IPS DF 4.7 (cell line): ENCODE measurements around the gene AFF2.

ENCODE experiments used
- DNase-seq: peaks from one replicate; pipeline ENCODE4 v3.0.0-alpha.2; 2013; ENCODE audit warnings: low spot score; ENCODE audit errors: extremely low read depth

The AFF2 gene

GRCh38 chrX:148500423-148501385 lies at the start of gene AFF2:
Gene AFF2 (plus strand): TSS chrX:148500617. CDS start chrX:148501098, 481 bp downstream.
- no peak for DNase-seq

GRCh38 chrX:148457279-148457678 lies 43.1 kb upstream of the AFF2 start:
- DNase-seq: no peak

DNA sequence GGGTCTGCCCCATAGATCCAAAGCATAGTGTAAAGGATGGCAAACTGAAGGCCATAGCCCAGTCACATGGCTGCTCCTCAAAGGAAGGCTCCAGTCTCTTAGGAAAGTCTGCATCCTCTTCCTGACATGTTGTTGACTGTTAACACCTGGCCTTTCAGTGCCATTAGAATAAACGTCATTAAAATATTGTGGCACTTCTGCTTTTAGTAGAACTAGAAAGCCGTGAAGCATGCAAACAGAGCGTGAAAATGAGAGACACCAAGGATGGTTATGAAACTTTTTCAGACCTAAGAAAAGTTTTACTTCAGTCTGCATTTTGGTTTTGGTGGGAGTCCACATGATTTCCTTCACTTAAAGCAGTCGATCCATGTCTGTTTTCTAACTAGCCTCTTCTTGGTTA lies 41.1 kb upstream of the AFF2 start:
- DNase-seq: no peak

GRCh38 chrX:148466292-148466691 lies 34.1 kb upstream of the AFF2 start:
- DNase-seq: no peak

DNA sequence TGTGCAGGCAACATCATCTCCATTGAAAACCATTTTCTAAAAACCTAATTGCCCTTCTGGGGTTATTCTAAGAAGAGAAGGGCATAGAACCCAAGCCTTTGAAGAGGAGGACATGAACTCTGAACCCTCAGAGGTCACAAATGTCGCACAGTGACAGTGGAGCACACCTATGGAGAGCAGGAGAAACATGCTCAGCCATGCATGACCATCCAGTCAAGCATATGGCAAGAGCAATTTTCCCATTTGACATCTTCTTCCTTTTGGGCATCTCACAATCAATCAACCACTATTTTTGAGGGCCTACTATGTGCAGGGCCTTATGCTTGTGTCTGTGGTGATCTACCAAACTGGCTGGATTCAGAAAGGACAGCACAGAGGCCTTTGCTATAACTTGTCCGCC lies 30.1 kb upstream of the AFF2 start:
- DNase-seq: no peak

DNA sequence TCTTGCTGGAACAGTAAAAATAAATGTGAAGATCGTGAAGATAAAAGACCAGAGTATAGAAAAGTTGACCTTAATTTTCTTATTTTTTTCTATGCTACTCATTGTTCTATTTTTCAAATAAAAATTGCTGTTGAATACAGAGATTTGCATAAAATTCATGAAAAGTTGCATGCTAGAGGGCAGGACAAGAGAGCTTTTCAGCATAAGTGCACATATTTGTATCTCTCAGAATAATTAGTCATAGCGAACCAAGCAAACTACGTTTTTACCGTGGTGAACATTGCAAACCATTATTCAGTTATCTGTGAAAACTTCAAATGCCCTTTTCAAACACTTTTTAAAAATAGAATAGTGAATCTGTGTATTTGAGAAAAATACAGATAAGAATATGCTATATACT lies 26.4 kb upstream of the AFF2 start:
- no peak for DNase-seq

DNA sequence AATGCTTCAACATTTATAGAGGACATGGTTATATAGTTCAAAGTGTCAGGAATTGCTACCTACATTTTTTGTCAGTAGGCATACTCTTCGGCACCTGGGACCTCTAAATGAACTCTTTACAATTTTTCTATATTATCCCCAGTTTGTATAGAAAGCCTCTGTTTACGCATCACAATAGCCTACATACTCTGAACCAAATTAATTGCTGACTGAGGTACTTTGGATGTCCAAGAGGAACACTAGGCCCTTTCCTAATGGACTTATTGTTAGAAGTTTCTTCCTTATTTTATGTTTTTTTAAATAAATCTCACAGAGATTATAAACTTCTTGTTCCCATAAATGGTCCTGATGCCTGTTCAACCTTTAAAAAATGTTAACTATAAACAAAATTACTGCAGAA lies 8.4 kb upstream of the AFF2 start:
- DNase-seq: no peak

- DNase-seq: no peak
Measured at GRCh38 chrX:148495176-148495575, 5.2 kb upstream of the AFF2 start.

GRCh38 chrX:148498067-148498466 lies 2.4 kb upstream of the AFF2 start:
- no peak for DNase-seq

DNA sequence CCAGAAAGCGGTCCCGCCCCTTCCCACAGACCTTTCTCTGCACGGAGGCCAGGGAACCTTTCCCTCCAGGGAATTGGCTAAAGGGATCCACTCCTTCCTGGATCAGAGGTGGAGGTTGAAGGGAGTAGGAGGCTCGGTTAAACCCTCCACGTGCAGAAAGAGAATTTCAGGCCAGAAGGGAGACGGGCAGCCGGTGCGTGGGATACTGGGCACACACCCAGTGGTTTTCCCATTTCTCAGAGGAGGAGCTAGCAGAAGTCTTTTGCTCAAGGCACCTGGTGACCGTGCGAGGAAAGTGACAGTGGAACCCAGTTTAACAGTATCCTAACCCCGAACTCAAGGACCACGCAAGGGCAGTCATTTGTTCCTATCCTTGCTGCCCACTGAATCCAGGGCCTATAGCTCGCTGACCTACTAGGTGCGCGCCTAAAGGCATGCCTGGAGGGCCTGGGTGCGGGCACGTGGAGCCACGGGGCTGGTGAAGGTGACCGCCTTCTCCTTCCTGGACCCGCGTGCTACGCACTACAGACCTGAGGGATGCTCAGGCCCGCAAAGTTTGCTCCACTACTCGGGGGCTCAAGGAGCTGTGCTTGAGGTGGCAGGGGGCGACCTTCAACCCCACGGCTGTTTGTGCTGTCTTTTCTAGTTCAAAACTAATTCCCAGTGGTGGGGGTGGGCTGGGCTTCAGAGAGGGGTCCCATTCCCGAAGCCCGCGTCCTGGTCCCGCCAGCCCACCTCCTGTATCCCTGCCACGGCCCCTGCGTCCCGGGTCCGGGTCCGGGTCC lies 587 bp upstream of the AFF2 start:
- no peak for DNase-seq

DNA sequence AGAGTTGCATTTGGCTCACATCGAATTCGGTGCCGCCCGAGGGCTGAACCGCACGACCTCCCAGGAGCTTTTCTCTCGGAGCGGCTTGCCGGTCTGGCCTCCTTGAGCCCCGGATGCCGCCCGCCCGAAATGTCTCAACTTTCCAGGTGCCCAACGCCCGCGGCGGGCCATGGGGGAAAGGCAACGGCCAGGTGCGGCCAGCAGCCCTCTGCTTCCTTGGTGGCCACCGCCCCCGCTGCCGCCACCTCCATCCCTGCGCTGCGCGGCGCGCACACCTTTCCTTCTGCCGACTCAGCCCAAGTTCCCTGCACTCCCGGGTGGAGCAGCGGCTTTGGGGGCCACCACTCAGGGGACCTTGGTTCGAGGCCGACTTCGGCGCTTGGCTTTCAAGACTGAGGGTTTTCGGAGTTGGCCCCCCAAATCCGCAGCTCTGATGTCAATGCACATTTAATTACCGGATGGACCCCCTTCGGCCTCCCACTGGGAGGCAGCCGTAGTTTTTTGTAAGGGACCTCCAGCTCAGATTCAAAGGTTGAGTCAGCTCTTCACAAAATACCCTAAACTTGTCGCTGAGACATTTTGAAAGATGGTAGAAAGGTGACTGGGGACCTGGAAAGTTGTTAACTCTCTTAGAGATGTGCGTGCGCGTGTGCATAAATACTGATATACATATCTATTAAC lies 1.1 kb downstream of the AFF2 start:
- DNase-seq: no peak

DNA sequence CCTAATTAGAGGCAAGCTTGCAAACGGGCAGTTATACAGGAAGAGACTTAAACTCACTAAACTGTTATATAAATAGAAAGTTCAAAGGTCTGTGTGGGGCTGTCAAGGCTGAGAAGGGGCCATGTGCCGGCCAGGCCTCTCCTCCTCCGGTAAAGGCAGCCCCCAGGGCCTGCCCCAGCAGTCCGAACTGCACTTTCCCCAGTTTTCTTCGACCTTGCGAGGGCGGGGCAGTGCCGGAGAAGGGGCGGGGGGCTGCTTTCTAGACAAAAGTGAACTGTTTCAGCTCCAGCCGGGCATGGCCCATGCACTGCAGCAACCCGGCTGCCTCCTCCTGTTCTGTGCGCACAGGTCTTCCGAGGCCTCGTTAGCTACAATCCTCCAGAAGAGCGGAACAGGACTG lies 4.1 kb downstream of the AFF2 start:
- no peak for DNase-seq

GRCh38 chrX:148507418-148507817 lies 7.0 kb downstream of the AFF2 start:
- no peak for DNase-seq

- no peak for DNase-seq
Measured at GRCh38 chrX:148512453-148512852, 12.0 kb downstream of the AFF2 start.

DNA sequence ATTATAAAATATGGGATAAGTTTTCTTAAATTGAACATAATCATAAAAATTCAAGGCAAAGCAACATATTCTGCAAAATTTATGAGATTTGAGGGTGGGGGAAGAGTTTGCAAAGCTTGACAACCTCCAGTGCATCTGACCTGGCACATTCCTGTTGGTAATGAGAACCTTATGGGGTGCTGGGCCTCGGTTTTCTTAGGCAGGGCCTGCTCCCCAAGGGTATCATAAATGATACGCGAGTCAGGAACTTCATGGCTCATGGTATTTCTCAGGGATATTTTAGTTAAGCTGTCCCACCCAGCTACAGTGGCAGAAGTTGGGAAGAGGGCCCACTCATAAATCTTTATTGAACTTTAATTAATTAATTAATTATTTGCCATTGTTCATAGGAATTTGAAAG lies 13.2 kb downstream of the AFF2 start:
- no peak for DNase-seq

DNA sequence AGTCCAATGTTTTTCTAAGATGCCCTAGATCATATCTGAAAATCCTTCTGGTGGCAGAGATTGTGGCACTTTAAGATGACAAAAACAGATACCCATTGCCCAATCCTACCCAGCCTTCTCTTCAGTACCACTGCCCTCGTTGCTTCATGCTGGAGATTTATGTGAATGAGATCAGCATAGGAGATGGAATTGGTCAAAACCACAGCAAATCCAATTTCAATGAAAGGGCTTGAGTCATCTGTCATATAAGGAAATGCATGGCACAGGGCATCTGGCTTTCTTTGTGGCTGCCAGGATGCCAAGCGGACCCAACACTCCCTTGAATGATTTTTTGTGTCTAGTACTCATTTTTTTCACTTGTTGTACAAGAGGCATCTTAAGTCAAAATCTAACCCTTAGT lies 16.8 kb downstream of the AFF2 start:
- DNase-seq: no peak

GRCh38 chrX:148522006-148522405 lies 21.6 kb downstream of the AFF2 start:
- no peak for DNase-seq

GRCh38 chrX:148523303-148524080 lies 23.1 kb downstream of the AFF2 start:
- DNase-seq: no peak

DNA sequence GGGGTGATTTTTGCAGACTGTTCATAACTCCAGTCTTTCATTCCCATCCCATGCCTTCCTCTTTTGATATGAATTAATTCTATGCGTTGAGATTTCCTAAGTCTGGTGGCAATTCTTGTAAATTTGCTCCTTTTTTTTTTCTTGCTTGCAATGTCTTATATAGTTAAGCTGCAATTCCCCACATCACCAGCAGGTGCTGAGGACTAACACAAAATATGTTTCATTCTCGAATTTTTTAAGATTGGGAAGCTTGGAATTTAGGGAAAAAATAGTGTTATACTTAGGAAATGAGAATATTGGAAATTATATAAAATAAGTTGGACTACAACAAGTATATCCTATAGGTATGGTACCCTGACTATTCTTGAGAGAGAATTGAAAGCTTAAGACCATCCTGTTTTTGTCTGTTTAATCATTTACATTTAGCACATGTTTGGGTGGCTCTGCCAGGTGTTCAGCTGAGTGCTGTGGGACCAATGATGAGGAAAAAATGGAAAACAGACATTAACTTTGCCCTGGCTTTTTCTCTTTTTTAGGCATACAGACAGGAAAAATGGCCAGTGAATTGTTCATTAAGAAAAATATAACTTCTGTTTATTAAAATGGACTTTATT lies 30.2 kb downstream of the AFF2 start:
- no peak for DNase-seq

DNA sequence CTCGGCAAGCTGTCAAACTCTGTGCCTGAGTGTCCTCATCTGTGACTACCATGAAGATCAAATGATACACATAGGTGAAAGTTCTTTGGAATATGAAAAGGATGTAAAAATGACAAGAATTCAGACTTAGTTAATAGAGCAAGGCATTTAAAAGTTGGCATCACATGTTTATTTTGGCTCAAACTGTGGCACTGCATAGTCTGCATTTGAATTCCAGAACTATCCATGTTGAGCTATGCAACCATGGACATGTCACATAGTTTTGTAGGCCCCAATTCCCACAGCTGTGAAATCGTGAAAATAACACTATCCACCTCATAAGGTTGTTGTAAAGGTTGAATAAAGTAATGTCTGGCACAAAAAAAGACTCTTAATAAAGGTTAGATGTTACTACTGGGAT lies 33.9 kb downstream of the AFF2 start:
- DNase-seq: no peak

- DNase-seq: no peak
Measured at GRCh38 chrX:148535639-148536038, 35.2 kb downstream of the AFF2 start.
